Bone marrow (tissue), 2 donors: ENCODE results near the gene KCNQ1OT1.

Experiments used
- DNase-seq, 2 donors: peaks; one replicate each; lab custom pipeline; 2025; lab: John Stamatoyannopoulos, UW

KCNQ1OT1 gene

GRCh38 chr11:2701898-2702434 lies 2.2 kb upstream of the KCNQ1OT1 start:
- DNase-seq: no peak

GRCh38 chr11:2701230-2701629 lies 1.4 kb upstream of the KCNQ1OT1 start:
- DNase-seq: no peak

GRCh38 chr11:2700415-2701211 lies 819 bp upstream of the KCNQ1OT1 start:
- no peak for DNase-seq

DNA sequence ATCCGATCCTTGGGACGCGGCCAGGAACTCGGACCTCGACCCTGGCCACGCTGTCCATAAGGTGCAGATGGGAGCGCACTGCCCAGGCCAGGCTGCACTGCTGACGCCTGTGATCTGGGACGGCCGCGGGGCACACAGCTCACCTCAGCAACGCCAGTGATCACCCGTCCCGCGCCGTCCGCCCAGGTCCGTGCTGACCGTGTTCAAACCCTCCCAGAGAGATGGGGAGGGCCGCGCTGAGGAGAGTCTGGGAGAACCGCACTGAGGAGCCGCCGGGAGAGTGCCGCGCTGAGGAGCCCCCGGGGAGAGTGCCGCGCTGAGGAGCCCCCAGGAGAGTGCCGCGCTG lies 636 bp downstream of the KCNQ1OT1 start:
- DNase-seq: no peak

GRCh38 chr11:2698386-2699184 lies 1.2 kb downstream of the KCNQ1OT1 start:
- DNase-seq: no peak

GRCh38 chr11:2697866-2698265 lies 1.9 kb downstream of the KCNQ1OT1 start:
- no peak for DNase-seq

- DNase-seq: no peak
Observed at GRCh38 chr11:2696455-2696854, 3.3 kb downstream of the KCNQ1OT1 start.

GRCh38 chr11:2694995-2695939 lies 4.5 kb downstream of the KCNQ1OT1 start:
- no peak for DNase-seq

GRCh38 chr11:2694495-2694894 lies 5.3 kb downstream of the KCNQ1OT1 start:
- no peak for DNase-seq

- DNase-seq: no peak
Observed at GRCh38 chr11:2693271-2694261, 6.2 kb downstream of the KCNQ1OT1 start.

GRCh38 chr11:2691991-2692875 lies 7.6 kb downstream of the KCNQ1OT1 start:
- no peak for DNase-seq

DNA sequence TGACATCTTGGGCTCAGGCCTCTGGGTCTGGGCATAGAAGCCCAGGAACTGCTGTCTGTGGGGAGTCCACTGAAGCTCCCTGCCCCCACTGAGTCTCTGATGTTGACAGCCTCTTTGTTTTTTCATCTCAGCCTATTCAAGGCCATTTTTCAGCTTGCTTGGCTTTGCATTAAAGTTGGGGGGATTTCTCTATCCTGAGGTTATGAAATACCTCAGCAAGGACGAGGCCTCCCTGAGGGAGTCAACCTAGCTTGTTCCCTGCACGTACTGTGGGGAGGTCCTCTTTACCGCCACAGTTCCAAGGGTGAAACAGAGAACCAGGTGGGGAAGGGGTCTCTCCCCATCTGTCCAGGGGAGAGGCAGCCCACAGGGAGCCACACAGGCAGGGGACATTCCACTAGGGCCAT lies 8.4 kb downstream of the KCNQ1OT1 start:
- DNase-seq: no peak

- DNase-seq: no peak
Observed at GRCh38 chr11:2690596-2691354, 9.0 kb downstream of the KCNQ1OT1 start.

DNA sequence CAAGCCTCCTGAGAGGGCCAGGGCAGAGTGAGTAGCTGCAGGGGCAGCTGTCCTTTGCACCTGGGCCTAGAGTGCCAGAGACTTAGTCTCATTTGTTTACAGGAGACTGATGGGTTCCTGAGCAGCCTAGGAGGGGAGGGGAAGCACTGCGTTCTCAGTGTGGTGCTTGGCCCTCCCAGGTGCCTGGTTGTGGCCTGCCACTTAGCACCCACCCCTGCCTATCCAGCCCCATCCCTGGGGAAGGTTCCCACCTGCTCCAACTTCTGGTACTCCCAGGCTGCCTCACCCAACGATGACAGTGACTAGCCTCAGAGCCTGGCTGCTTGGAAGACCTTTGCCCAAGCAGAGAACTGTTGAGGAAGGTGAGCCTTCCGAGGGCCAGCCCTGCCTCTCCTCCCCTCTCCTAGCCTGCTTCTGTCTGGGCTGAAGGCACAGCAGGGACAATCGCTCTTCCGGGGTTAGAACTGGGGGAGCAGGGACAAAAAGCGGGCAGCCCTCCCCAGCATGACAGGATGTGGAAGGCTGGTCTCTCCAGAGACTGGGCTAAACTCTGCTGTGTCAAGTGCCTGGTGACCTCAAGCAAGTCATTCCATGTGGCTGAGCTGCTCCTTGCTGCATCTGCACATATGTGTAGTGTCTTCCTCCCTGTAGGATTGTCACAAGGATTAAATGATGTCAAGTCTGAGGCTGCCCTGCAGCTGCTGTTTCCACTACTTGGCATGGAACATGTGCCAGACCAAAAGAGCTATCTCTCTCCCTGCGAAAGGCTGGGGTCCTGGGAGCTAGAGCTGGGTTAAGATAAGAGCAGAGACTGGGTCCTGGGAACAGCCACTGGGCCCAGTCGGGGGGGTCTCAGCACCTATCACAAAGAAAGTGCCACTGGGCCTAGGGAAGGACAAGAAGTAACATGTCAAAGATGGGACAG lies 9.9 kb downstream of the KCNQ1OT1 start:
- DNase-seq: no peak

GRCh38 chr11:2688381-2689231 lies 11.2 kb downstream of the KCNQ1OT1 start:
- DNase-seq: no peak

GRCh38 chr11:2687782-2688191 lies 12.0 kb downstream of the KCNQ1OT1 start:
- no peak for DNase-seq

DNA sequence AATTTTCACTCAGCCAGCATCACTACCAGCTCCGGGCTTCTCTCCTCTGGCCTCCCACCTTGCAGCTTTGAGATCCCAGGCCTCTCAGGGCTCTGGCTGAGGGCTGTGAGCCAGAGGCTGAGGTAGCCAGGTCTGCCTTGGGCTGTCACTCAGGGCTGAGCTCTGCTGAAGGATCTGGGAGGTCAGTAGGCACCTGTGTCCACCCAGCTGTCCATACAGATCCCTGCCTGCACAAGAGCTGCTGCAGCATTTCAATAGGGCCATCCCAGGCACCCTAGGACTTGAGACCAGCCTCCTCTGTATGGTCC lies 12.6 kb downstream of the KCNQ1OT1 start:
- no peak for DNase-seq
